HG02852 (cell line): ENCODE measurements around the gene CITED4.

Experiments
- ATAC-seq: cut with Tn5 transposase; IDR thresholded peaks from one replicate; pipeline ENCODE4 v1.9.1; 2021; ENCODE audit warnings: mild to moderate bottlenecking, moderate library complexity; ENCODE audit not compliant: unreplicated experiment

Gene CITED4

GRCh38 chr1:40837601-40838000 lies 24.6 kb downstream of the CITED4 start:
- ATAC-seq, result no peak

DNA sequence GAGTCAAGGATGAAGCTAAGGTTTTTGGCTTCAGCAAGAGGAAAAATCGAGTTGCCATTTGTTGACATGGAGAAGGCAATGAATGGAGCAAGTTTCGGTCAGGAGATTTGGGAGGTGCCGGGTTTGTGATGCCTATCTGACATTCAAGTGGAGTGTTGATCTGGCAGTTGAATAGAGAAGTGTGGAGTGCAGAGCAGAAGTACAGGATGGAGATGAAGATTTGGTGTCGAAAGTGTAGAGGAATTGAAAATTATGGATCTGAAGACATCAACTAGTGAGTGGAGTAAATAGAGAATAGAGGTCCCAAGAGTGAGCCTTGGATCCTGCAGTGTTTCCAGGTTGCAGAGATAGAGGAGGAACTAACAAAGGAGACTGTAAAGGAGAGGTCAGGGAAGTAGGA lies 25.9 kb downstream of the CITED4 start:
- ATAC-seq, result no peak

DNA sequence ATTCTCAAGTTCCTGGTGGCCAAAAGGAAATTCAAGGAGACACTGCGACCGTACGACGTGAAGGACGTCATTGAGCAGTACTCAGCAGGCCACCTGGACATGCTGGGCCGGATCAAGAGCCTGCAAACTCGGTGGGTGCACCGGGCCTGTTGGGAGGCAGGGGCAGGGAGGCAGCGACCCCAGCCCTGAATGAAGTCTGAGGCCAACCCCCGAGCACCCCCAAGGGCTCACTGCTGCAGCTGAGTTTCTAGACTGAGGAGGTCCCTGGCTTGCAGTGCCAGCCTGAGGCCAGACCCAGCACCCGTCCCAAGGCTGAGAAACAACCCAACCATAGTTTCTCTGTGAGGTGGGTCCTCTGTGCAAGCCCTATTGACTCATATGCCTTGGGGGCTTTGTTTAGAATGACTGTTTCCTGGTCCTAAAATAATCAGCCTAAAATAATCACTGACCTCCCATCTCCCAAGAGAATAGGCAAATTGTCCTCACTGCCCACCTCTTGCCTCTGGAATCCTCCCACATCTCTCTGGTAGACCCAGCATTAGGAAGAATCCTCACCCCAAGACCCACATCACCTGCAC lies 27.1 kb downstream of the CITED4 start:
- ATAC-seq, result no peak

DNA sequence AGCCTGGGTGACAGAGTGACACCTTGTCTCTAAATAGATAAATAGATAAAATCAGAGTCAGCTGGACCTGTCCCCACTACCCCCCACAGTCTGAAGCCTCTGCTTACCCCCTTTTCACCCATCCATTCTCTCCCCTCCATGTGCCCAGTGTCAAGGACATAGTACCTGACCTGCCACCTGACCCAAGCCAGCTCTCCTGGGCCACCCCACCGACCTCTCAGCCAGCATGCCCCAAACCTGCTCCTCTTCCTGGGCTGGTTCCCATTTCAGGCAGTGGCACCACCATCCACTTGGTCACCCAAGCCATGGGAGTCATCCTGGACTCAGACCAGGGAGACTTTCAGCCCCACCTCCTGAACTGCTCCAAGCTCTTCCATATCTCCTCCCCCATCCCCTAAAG lies 28.2 kb downstream of the CITED4 start:
- no peak for ATAC-seq

DNA sequence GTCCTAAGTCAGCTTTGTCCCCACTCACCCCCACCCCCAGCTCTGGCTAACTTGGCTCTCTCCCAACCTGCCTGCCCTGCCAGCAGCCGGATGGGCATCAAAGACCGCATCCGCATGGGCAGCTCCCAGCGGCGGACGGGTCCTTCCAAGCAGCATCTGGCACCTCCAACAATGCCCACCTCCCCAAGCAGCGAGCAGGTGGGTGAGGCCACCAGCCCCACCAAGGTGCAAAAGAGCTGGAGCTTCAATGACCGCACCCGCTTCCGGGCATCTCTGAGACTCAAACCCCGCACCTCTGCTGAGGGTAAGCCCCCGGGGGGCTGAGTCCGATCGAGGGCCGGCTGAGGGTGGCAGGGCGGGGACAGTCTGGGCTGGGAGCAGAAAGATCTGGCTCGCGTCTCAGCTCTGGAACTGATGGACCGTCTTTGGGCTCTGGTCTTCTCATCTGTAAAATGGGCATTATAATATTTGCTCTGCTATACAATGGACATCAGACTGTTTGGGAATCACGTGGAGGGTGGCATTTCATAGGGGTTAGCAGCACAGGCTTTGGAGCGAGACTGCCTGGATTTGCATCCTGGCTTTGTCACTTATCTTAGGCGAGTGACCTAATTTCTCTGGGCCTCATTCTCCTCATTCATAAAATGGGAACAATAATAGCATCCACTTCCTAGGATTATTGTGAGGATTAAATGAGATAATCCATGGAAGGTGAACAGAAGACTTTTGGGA lies 31.0 kb downstream of the CITED4 start:
- ATAC-seq, result no peak

DNA sequence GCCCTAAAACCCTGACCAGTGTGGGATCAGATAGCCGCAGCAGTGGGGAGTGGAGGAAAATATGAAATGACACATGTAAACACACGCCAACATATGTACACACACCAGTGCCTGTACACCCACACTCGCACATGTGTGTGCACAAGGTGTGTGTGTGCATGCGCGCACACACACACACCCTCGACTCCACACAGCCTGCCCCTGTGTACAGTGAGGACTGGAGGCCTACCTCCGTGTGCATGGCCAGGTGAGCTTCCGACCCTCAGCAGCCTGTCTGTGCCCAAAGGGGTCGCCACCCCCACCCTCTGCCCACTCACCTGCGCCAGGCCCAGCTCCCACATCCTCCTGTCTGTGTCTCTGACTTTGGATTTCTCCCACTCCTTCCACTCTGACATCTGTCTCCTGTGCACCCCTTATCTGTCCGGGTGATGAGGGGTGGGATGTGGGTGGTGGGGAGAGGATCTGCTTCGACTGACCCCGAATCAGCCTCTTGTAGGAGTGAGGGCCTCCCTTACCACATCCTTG lies 31.7 kb downstream of the CITED4 start:
- ATAC-seq, result no peak

DNA sequence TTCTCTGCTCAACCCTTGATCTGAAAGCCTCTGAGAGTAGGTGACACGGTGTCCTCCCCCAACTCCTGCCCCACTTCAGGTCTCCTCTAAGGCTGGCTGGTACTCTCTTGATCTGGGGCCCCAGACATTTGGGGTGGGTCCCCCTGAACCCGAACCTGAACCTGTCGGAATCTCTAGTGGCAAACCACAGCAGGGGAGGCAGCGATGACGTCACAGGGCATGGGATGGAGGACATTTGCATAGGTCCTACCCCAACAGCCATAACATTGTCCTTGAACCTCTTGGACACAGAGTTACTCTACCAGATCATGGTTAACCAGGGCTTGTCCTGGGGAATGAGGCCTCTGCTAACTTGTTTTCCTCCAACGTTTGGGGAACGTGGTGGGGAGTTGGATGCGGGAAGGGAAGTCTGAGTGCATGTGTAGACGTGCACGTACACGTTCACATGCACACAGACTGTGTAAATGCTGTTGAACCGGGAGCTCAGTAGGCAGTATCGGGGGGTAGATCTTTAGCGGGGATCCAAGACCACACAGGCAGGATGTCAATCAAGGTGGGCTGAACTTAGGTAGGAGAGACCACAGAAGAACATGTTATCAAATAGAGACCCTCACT lies 32.4 kb downstream of the CITED4 start:
- no peak for ATAC-seq

DNA sequence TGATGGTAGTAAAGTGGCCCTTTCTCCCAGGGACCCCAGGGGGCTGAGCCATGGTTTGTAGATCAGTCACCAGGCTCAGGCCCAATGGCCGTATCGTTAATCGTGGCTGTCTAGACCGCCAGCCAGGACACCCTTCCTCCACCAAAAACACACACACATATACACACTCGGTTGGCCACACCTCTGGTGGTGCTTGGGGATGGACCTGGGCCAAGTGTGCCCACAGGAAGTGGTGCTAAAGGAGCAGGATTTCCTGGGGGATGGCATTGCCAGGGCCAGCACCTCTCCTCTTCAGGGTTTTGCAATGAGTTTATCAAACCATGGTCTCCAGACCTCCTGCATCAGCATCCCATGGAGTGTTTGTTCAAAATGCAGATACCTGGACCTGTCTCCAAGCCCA lies 36.2 kb downstream of the CITED4 start:
- no peak for ATAC-seq

- ATAC-seq, result no peak
These were observed 36.8 kb downstream of the CITED4 start for GRCh38 chr1:40825435-40825788.

- no peak for ATAC-seq
These were observed 37.4 kb downstream of the CITED4 start for GRCh38 chr1:40824591-40825434.

- no peak for ATAC-seq
These were observed 38.2 kb downstream of the CITED4 start for GRCh38 chr1:40823983-40824382.

DNA sequence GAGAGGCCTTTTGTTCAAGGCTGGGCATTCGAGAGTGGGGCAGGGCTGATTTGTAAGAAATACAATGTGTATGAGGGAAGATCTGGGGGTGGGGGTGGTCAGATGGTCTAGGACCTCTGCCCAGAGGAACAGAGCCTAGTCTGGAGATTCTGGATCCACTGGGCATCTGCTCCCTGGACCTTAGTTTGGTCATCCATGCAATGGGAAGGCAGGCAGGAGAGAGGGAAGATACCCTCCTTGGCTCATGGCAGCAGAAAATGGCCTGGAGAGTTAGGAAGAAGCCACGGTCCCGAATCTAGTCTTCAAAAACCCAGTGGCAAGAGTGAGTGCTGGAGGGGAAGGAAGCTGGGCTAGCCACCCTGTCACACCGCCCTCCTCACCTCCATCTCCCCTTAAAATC lies 38.8 kb downstream of the CITED4 start:
- no peak for ATAC-seq

- ATAC-seq, result no peak
These were observed 39.3 kb downstream of the CITED4 start for GRCh38 chr1:40822890-40823289.

DNA sequence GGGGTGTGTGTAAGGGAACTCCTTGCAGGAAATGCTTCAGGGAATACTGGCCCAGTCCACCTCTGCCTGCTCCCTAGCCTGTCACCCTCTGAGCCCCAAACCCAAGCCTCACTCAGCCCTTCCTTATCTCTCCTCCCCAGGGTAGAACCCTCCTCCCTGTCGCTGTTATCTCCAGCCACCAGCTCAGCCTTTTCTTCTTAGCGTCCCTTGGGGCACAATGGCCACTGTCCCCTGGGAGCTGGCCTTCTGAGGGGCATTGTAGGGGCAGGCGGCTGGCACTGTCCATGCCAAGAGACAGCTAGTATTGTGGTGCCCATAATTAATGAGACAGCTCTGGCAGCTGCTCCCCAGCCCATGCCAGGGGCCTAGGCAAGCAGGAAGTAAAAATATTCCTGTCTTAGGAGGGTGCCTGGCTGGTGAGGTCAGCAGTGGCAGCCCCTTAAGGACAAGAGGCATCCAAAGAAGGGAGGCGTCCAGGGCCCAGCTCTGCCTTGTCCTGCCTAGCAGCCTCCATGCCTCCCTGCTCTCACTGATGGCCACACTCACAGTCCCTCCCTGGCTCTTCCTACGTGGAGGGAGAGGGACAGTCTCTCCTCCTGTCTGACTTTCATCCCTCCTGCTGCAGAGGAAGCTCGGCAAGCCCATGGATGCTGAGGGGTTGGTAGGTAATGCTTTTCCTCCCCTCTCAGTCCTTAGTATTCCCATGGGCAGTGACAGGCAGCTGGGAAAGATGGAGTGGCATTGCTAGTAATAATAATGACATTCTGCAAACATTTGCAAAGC lies 41.1 kb downstream of the CITED4 start:
- no peak for ATAC-seq

- ATAC-seq, result no peak
These were observed 41.8 kb downstream of the CITED4 start for GRCh38 chr1:40820251-40820797.

DNA sequence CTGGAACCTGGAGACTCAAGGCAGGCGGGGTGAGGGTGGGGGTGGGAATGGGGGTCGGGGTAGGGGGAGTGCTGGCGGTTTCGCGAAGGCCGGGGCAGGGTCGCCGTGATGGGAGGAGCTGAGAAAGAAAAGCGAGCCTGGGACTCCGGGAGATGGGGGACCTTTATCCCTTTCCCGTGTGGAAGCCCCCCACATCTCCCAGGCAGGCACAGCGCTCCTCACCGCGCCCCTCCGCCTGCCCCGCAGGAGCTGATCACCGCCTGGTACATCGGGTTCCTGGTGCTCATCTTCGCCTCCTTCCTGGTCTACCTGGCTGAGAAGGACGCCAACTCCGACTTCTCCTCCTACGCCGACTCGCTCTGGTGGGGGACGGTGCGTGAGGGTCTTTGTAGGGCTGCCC lies 43.1 kb downstream of the CITED4 start:
- ATAC-seq, result no peak

- peak; percentile 77 for ATAC-seq
These were observed 43.8 kb downstream of the CITED4 start for GRCh38 chr1:40818264-40818961.

DNA sequence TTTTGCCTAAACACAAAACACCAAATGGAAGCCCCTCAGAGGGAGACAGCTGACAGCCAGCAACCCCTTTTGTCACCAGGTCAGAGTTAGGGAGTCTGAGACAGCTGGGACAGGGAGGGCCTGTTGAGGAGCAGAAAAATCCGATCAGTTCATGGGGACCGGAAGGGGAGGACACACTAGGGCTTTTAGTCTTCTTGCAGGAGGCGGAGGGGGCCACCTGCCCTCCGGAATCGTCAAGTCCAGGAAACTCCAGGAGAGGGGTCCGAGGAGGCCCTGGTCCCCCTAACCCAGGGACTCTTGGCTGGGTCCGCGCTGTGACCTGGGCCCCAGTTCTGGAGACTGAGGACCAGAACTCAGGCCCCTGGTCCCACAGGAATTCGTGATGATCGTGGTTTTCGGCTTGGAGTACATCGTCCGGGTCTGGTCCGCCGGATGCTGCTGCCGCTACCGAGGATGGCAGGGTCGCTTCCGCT lies 44.3 kb downstream of the CITED4 start:
- peak; percentile 22 for ATAC-seq

DNA sequence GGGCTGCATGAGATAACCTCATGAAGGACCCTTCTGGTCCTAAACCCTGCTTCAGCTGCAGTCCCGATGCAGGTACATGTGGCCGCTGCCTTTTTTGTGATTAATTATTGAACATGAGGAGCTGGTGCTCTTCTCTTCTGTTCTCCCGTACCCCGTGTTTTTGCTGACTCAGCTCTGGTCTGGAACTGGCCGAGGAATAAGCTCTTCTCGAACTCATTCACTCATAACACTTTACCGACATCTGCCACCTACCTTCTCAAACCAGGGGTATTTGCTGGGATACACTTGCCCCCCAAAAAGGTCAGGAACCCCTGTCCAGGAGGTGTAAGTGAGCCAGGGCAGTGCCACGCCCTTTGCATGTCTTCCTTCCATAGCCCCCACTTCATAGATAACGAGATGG lies 46.7 kb downstream of the CITED4 start:
- no peak for ATAC-seq
